ENCODE data around the gene SPATA9.
A peak's percentile ranks its signal among the peaks of the same experiment; 100 is the strongest.
"Not testable (repeated sequence)": the region's sequence is repeated elsewhere in the genome, so short reads cannot be mapped to it uniquely, and the experiment has no call there.

Gene SPATA9

GRCh38 chr5:95652849-95653248 is 29.9 kb downstream of the SPATA9 start:
- no peak overlapping the region for H3K4me3 ChIP-seq (ENCODE audit: low read length)
- H3K36me3 ChIP-seq (ENCODE audit: control insufficient read depth, insufficient read depth, low read length, severe bottlenecking): no peaks in the 10 kb centered on the region
- DNase-seq (ENCODE audit: low read depth): no peak
- no peak overlapping the region for H3K9ac ChIP-seq (ENCODE audit: low read length)
- peaks cover 2% of the 10 kb centered on the region for H3K4me1 ChIP-seq (ENCODE audit: control insufficient read depth, insufficient read depth, low read length)
- H3K27me3 ChIP-seq (replicated peaks; ENCODE audit: control insufficient read depth, insufficient read depth, low read length): no peaks in the 10 kb centered on the region
- no peaks in the 10 kb centered on the region for H3K9me3 ChIP-seq (ENCODE audit: control insufficient read depth, low read length)

- H3K9me3 ChIP-seq (ENCODE audit: control insufficient read depth, low read length): no peaks in the 10 kb centered on the region
- H3K27me3 ChIP-seq (replicated peaks; ENCODE audit: control insufficient read depth, insufficient read depth, low read length): no peaks in the 10 kb centered on the region
- no peak overlapping the region for H3K9ac ChIP-seq (ENCODE audit: low read length)
- H3K36me3 ChIP-seq (ENCODE audit: control insufficient read depth, insufficient read depth, low read length, severe bottlenecking): no peaks in the 10 kb centered on the region
- no peak for DNase-seq (ENCODE audit: low read depth)
- H3K4me1 ChIP-seq (ENCODE audit: control insufficient read depth, insufficient read depth, low read length): peaks cover 11% of the 10 kb centered on the region
- H3K4me3 ChIP-seq (ENCODE audit: low read length): no peak overlapping the region
Observed at GRCh38 chr5:95649842-95650620, 32.8 kb downstream of the SPATA9 start.

GRCh38 chr5:95649274-95649673 is 33.5 kb downstream of the SPATA9 start:
- DNase-seq (ENCODE audit: low read depth): no peak
- no peaks in the 10 kb centered on the region for H3K9me3 ChIP-seq (ENCODE audit: control insufficient read depth, low read length)
- H3K9ac ChIP-seq (ENCODE audit: low read length): no peak overlapping the region
- no peak overlapping the region for H3K4me3 ChIP-seq (ENCODE audit: low read length)
- H3K4me1 ChIP-seq (ENCODE audit: control insufficient read depth, insufficient read depth, low read length): peaks cover 11% of the 10 kb centered on the region
- H3K27me3 ChIP-seq (replicated peaks; ENCODE audit: control insufficient read depth, insufficient read depth, low read length): no peaks in the 10 kb centered on the region
- no peaks in the 10 kb centered on the region for H3K36me3 ChIP-seq (ENCODE audit: control insufficient read depth, insufficient read depth, low read length, severe bottlenecking)

- H3K9me3 ChIP-seq (ENCODE audit: control insufficient read depth, low read length): no peaks in the 10 kb centered on the region
- no peaks in the 10 kb centered on the region for H3K36me3 ChIP-seq (ENCODE audit: control insufficient read depth, insufficient read depth, low read length, severe bottlenecking)
- H3K4me1 ChIP-seq (ENCODE audit: control insufficient read depth, insufficient read depth, low read length): peaks cover 11% of the 10 kb centered on the region
- peak overlapping the region; percentile 94 for H3K9ac ChIP-seq (ENCODE audit: low read length)
- H3K27me3 ChIP-seq (replicated peaks; ENCODE audit: control insufficient read depth, insufficient read depth, low read length): no peaks in the 10 kb centered on the region
- no peak overlapping the region for H3K4me3 ChIP-seq (ENCODE audit: low read length)
- DNase-seq (ENCODE audit: low read depth): no peak
Observed at GRCh38 chr5:95647886-95648860, 34.6 kb downstream of the SPATA9 start.

GRCh38 chr5:95646569-95647431 is 36.0 kb downstream of the SPATA9 start, which contains the start of gene RFESD:
RFESD (plus strand) TSS chr5:95646777; CDS start chr5:95652272, 5,495 bp downstream.
- no peaks in the 10 kb centered on the region for H3K27me3 ChIP-seq (replicated peaks; ENCODE audit: control insufficient read depth, insufficient read depth, low read length)
- H3K4me3 ChIP-seq (ENCODE audit: low read length): peak within 1 kb of the TSS; percentile 85
- peak; percentile 99 for DNase-seq (ENCODE audit: low read depth)
- peak within 1 kb of the TSS; percentile 94 for H3K9ac ChIP-seq (ENCODE audit: low read length)
- H3K36me3 ChIP-seq (ENCODE audit: control insufficient read depth, insufficient read depth, low read length, severe bottlenecking): no peaks in the 10 kb centered on the region
- no peaks in the 10 kb centered on the region for H3K9me3 ChIP-seq (ENCODE audit: control insufficient read depth, low read length)
- H3K4me1 ChIP-seq (ENCODE audit: control insufficient read depth, insufficient read depth, low read length): peaks cover 20% of the 10 kb centered on the region

- Histone ChIP-seq H3K4me1 (ENCODE audit: control insufficient read depth, insufficient read depth, low read length) (peaks cover 26% of the 10 kb centered on the region), H3K4me3 (ENCODE audit: low read length) (peak overlapping the region; percentile 38)
- not testable (repeated sequence) for H3K9ac ChIP-seq (ENCODE audit: low read length); H3K27me3 ChIP-seq (replicated peaks; ENCODE audit: control insufficient read depth, insufficient read depth, low read length); H3K9me3 ChIP-seq (ENCODE audit: control insufficient read depth, low read length); DNase-seq (ENCODE audit: low read depth); H3K36me3 ChIP-seq (ENCODE audit: control insufficient read depth, insufficient read depth, low read length, severe bottlenecking)
Observed at GRCh38 chr5:95646226-95646568, 36.6 kb downstream of the SPATA9 start.

GRCh38 chr5:95644351-95645042 is 38.3 kb downstream of the SPATA9 start:
- H3K4me1 ChIP-seq (ENCODE audit: control insufficient read depth, insufficient read depth, low read length): peaks cover 29% of the 10 kb centered on the region
- no peak overlapping the region for H3K4me3 ChIP-seq (ENCODE audit: low read length)
- peak overlapping the region; percentile 58 for H3K9ac ChIP-seq (ENCODE audit: low read length)
- peak; percentile 86 for DNase-seq (ENCODE audit: low read depth)
- H3K27me3 ChIP-seq (replicated peaks; ENCODE audit: control insufficient read depth, insufficient read depth, low read length): no peaks in the 10 kb centered on the region
- H3K9me3 ChIP-seq (ENCODE audit: control insufficient read depth, low read length): no peaks in the 10 kb centered on the region
- no peaks in the 10 kb centered on the region for H3K36me3 ChIP-seq (ENCODE audit: control insufficient read depth, insufficient read depth, low read length, severe bottlenecking)

GRCh38 chr5:95643152-95643551 is 39.6 kb downstream of the SPATA9 start:
- DNase-seq (ENCODE audit: low read depth): no peak
- Histone ChIP-seq H3K36me3 (ENCODE audit: control insufficient read depth, insufficient read depth, low read length, severe bottlenecking) (no peaks in the 10 kb centered on the region), H3K9me3 (ENCODE audit: control insufficient read depth, low read length) (no peaks in the 10 kb centered on the region), H3K27me3 (replicated peaks; ENCODE audit: control insufficient read depth, insufficient read depth, low read length) (no peaks in the 10 kb centered on the region), H3K9ac (ENCODE audit: low read length) (no peak overlapping the region), H3K4me1 (ENCODE audit: control insufficient read depth, insufficient read depth, low read length) (peaks cover 43% of the 10 kb centered on the region), H3K4me3 (ENCODE audit: low read length) (no peak overlapping the region)

- Histone ChIP-seq H3K9ac (ENCODE audit: low read length) (peak overlapping the region; percentile 64), H3K4me1 (ENCODE audit: control insufficient read depth, insufficient read depth, low read length) (peaks cover 33% of the 10 kb centered on the region), H3K4me3 (ENCODE audit: low read length) (no peak overlapping the region), H3K36me3 (ENCODE audit: control insufficient read depth, insufficient read depth, low read length, severe bottlenecking) (no peaks in the 10 kb centered on the region), H3K27me3 (replicated peaks; ENCODE audit: control insufficient read depth, insufficient read depth, low read length) (no peaks in the 10 kb centered on the region), H3K9me3 (ENCODE audit: control insufficient read depth, low read length) (no peaks in the 10 kb centered on the region)
- peak; percentile 60 for DNase-seq (ENCODE audit: low read depth)
Observed at GRCh38 chr5:95641741-95642220, 41.0 kb downstream of the SPATA9 start.

- DNase-seq (ENCODE audit: low read depth): no peak
- H3K27me3 ChIP-seq (replicated peaks; ENCODE audit: control insufficient read depth, insufficient read depth, low read length): no peaks in the 10 kb centered on the region
- peak overlapping the region; percentile 45 for H3K9ac ChIP-seq (ENCODE audit: low read length)
- H3K4me1 ChIP-seq (ENCODE audit: control insufficient read depth, insufficient read depth, low read length): peaks cover 33% of the 10 kb centered on the region
- H3K9me3 ChIP-seq (ENCODE audit: control insufficient read depth, low read length): no peaks in the 10 kb centered on the region
- no peaks in the 10 kb centered on the region for H3K36me3 ChIP-seq (ENCODE audit: control insufficient read depth, insufficient read depth, low read length, severe bottlenecking)
- no peak overlapping the region for H3K4me3 ChIP-seq (ENCODE audit: low read length)
Observed at GRCh38 chr5:95638632-95639031, 44.2 kb downstream of the SPATA9 start.
